ENCODE measurements around the gene FMNL1. TPM values are rescaled to one million over a fixed set of nuclear protein-coding genes. Genes with fewer than 3 reads are reported as not detected.

FMNL1 gene
- polyA plus RNA-seq, 3 donors: 23.8 to 826 (median 24.8) TPM

- Histone ChIP-seq H4K20me1 (ENCODE audit: insufficient read depth, low read length) (peaks cover 79% of the 10 kb centered on the region), H2AFZ (ENCODE audit: insufficient read depth, low read depth, low read length, poor library complexity, severe bottlenecking) (no peak overlapping the region), H3K9me3 (replicated peaks in 1 of 2; ENCODE audit: control insufficient read depth in 1 of 2, insufficient read depth in 1 of 2, low read length in 2 of 2) (no peaks in the 10 kb centered on the region), H3K36me3 (replicated peaks in 1 of 2; ENCODE audit: control insufficient read depth in 1 of 2, insufficient read depth in 2 of 2, low read length in 2 of 2) (peaks cover 9 to 29% of the 10 kb centered on the region in 2 donors), H3K4me3 (replicated peaks in 1 of 3; ENCODE audit: low read depth in 2 of 3, low read length in 3 of 3) (peak overlapping the region in 2 of 3 experiments; percentile 0 to 99), H3K27me3 (ENCODE audit: control insufficient read depth in 2 of 2, insufficient read depth in 2 of 2, low read length in 2 of 2) (no peaks in the 10 kb centered on the region), H3K9ac (ENCODE audit: insufficient read depth, low read length, poor library complexity, severe bottlenecking) (no peak overlapping the region), H3K27ac (ENCODE audit: low read depth in 1 of 2, low read length in 2 of 2) (peak overlapping the region in 1 of 2 donors; percentile 24), H3K79me2 (ENCODE audit: insufficient read depth, low read length) (peaks cover 56% of the 10 kb centered on the region), H3K4me2 (replicated peaks; ENCODE audit: extremely low read depth, low read length, poor library complexity, severe bottlenecking) (peak overlapping the region; percentile 98), H3K4me1 (ENCODE audit: control insufficient read depth in 1 of 2, insufficient read depth in 2 of 2, low read length in 2 of 2) (peaks cover 32 to 35% of the 10 kb centered on the region in 2 donors)
- Mint-ChIP-seq H3K36me3 (peaks cover 50 to 77% of the 10 kb centered on the region in 2 donors), H3K27ac (peak overlapping the region in 5 of 7 donors; percentile 58 to 84 (median 61)), H3K4me3 (peak overlapping the region; percentile 86 to 90), H3K27me3 (ENCODE audit: low read depth in 3 of 3) (no peaks in the 10 kb centered on the region), H3K4me1 (peaks cover 28% of the 10 kb centered on the region), H3K9me3 (peaks cover 0 to 8% (median 0%) of the 10 kb centered on the region in 7 donors)
- TF ChIP-seq, protein P1, sequence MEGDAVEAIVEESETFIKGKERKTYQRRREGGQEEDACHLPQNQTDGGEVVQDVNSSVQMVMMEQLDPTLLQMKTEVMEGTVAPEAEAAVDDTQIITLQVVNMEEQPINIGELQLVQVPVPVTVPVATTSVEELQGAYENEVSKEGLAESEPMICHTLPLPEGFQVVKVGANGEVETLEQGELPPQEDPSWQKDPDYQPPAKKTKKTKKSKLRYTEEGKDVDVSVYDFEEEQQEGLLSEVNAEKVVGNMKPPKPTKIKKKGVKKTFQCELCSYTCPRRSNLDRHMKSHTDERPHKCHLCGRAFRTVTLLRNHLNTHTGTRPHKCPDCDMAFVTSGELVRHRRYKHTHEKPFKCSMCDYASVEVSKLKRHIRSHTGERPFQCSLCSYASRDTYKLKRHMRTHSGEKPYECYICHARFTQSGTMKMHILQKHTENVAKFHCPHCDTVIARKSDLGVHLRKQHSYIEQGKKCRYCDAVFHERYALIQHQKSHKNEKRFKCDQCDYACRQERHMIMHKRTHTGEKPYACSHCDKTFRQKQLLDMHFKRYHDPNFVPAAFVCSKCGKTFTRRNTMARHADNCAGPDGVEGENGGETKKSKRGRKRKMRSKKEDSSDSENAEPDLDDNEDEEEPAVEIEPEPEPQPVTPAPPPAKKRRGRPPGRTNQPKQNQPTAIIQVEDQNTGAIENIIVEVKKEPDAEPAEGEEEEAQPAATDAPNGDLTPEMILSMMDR (IDR thresholded peaks at IDR 0.05): peak; percentile 93
- peak; percentile 74 to 83 (median 80) for DNase-seq
- intact Hi-C loops (cut with micrococcal nuclease): loop anchor here (1.0 to 5.0 kb wide), 2 partner anchors 16 to 168 kb away; no protein-coding TSS in a partner anchor
- WGBS (ENCODE audit: insufficient coverage): 5% methylated on average over 8 of the region's 12 CpGs
Observed at GRCh38 chr17:45218895-45219661, 2.6 kb upstream of the FMNL1 start.

DNA sequence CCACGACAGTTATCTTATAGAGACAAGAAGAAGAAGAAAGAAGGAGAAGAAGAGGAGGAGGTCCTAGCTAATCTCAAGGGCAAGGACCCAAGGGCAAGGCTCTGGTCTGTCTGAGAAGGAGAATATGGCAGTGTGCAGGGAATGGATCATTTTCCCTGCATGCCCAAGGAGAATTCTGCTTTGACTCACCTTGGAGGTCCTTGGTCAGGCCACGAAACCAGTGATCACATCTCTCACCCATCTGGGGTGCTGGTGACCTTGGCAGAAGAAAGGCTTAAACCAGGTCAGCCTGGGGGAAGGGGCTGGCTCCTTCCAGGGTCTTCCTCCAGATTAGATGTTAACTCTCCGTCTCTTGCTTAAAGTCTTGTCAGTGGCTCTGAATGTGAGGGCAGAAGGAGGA, 1.6 kb upstream of the FMNL1 start:
- peak overlapping the region in 2 of 3 experiments; percentile 87 to 99 for H3K4me3 ChIP-seq (replicated peaks in 1 of 3; ENCODE audit: low read depth in 2 of 3, low read length in 3 of 3)
- Mint-ChIP-seq H3K9me3 (peaks cover 0 to 8% (median 0%) of the 10 kb centered on the region in 7 donors), H3K36me3 (peaks cover 48 to 77% of the 10 kb centered on the region in 2 donors), H3K4me1 (peaks cover 37% of the 10 kb centered on the region), H3K27ac (peak overlapping the region in 3 of 7 donors; percentile 41 to 92 (median 76)), H3K27me3 (ENCODE audit: low read depth in 3 of 3) (no peaks in the 10 kb centered on the region), H3K4me3 (peak overlapping the region; percentile 86 to 90)
- peaks cover 9 to 27% of the 10 kb centered on the region in 2 donors for H3K36me3 ChIP-seq (replicated peaks in 1 of 2; ENCODE audit: control insufficient read depth in 1 of 2, insufficient read depth in 2 of 2, low read length in 2 of 2)
- no peak overlapping the region for H3K9ac ChIP-seq (ENCODE audit: insufficient read depth, low read length, poor library complexity, severe bottlenecking)
- TF ChIP-seq, protein P1 (IDR thresholded peaks at IDR 0.05): no peak
- no peak overlapping the region for H3K27ac ChIP-seq (ENCODE audit: low read depth in 1 of 2, low read length in 2 of 2)
- H3K79me2 ChIP-seq (ENCODE audit: insufficient read depth, low read length): peaks cover 66% of the 10 kb centered on the region
- DNase-seq: no peak
- 78% methylated on average over 1 of the region's 3 CpGs for WGBS (ENCODE audit: insufficient coverage)
- intact Hi-C loops (cut with micrococcal nuclease): loop anchor here in 1 of 2 donors (1.0 kb wide), 1 partner anchor 12 kb away; no protein-coding TSS in a partner anchor
- H3K4me1 ChIP-seq (ENCODE audit: control insufficient read depth in 1 of 2, insufficient read depth in 2 of 2, low read length in 2 of 2): peaks cover 42 to 45% of the 10 kb centered on the region in 2 donors
- no peaks in the 10 kb centered on the region for H3K27me3 ChIP-seq (ENCODE audit: control insufficient read depth in 2 of 2, insufficient read depth in 2 of 2, low read length in 2 of 2)
- no peaks in the 10 kb centered on the region for H3K9me3 ChIP-seq (replicated peaks in 1 of 2; ENCODE audit: control insufficient read depth in 1 of 2, insufficient read depth in 1 of 2, low read length in 2 of 2)
- H2AFZ ChIP-seq (ENCODE audit: insufficient read depth, low read depth, low read length, poor library complexity, severe bottlenecking): no peak overlapping the region
- H4K20me1 ChIP-seq (ENCODE audit: insufficient read depth, low read length): peaks cover 76% of the 10 kb centered on the region
- peak overlapping the region; percentile 98 for H3K4me2 ChIP-seq (replicated peaks; ENCODE audit: extremely low read depth, low read length, poor library complexity, severe bottlenecking)

All from CD14-positive monocyte (primary cell).